CD4-positive, alpha-beta T cell treated with Interleukin-21 for 1 hour (primary cell): Measurements from ENCODE around the gene CDC14B.
A peak's percentile ranks its signal among the peaks of the same experiment; 100 is the strongest.

Experiments used
- DNase-seq: peaks from one replicate; pipeline ENCODE4 v3.0.0-alpha.2; 2020

Gene CDC14B

GRCh38 chr9:96480736-96481135 is 138.9 kb downstream of the CDC14B start:
- DNase-seq, result no peak

GRCh38 chr9:96478829-96479371 is 140.7 kb downstream of the CDC14B start:
- DNase-seq, result no peak

GRCh38 chr9:96476591-96476990 is 143.1 kb downstream of the CDC14B start:
- no peak for DNase-seq

- DNase-seq, result no peak
Measured at GRCh38 chr9:96476013-96476412, 143.6 kb downstream of the CDC14B start.

GRCh38 chr9:96467784-96468183 is 151.9 kb downstream of the CDC14B start:
- DNase-seq, result no peak

GRCh38 chr9:96464426-96464825 is 155.2 kb downstream of the CDC14B start:
- no peak for DNase-seq

- DNase-seq, result no peak
Measured at GRCh38 chr9:96462541-96462940, 157.1 kb downstream of the CDC14B start.

- DNase-seq, result no peak
Measured at GRCh38 chr9:96461336-96461735, 158.3 kb downstream of the CDC14B start.

- DNase-seq, result no peak
Measured at GRCh38 chr9:96460882-96461281, 158.8 kb downstream of the CDC14B start.

GRCh38 chr9:96460470-96460869 is 159.2 kb downstream of the CDC14B start:
- DNase-seq, result no peak

- DNase-seq, result no peak
Measured at GRCh38 chr9:96459268-96460007, 160.2 kb downstream of the CDC14B start.

- DNase-seq, result no peak
Measured at GRCh38 chr9:96458226-96458625, 161.4 kb downstream of the CDC14B start.

GRCh38 chr9:96457266-96457665 is 162.4 kb downstream of the CDC14B start:
- no peak for DNase-seq

- DNase-seq, result peak; percentile 13
Measured at GRCh38 chr9:96453625-96454024, 166.0 kb downstream of the CDC14B start.

GRCh38 chr9:96450613-96451528 is 168.8 kb downstream of the CDC14B start:
- peak; percentile 52 for DNase-seq
